HepG2 (cell line): ENCODE results near the gene IRS1. TPM values are rescaled to one million over a fixed set of nuclear protein-coding genes. Genes with fewer than 3 reads are reported as not detected.
A peak's percentile ranks its signal among the peaks of the same experiment; 100 is the strongest.

Experiments used
- AHDC1 ChIP-seq: sonication (generic); formaldehyde crosslinking; IDR thresholded peaks from 2 replicates; pipeline ENCODE4 v1.5.1; 2020; ENCODE audit warnings: mild to moderate bottlenecking, missing genetic modification reagents, borderline replicate concordance
- CHCHD3 ChIP-seq: sonication (generic); formaldehyde crosslinking; IDR thresholded peaks from 2 replicates; pipeline ENCODE4 v1.8.0; 2022; ENCODE audit warnings: mild to moderate bottlenecking, missing genetic modification reagents, moderate library complexity
- HBP1 ChIP-seq: IDR thresholded peaks from 2 replicates; pipeline ENCODE4 v1.6.1; 2016; ENCODE audit warnings: low read depth, control low read depth
- HNRNPLL ChIP-seq: fragments of 200-400 bp; formaldehyde crosslinking; IDR thresholded peaks from 2 replicates; pipeline ENCODE4 v1.6.1; 2017; ENCODE audit warnings: mild to moderate bottlenecking, low read depth, low read length; ENCODE audit not compliant: poor library complexity, severe bottlenecking
- JDP2 ChIP-seq: sonication (generic); formaldehyde crosslinking; IDR thresholded peaks from 2 replicates; pipeline ENCODE4 v1.8.1; 2022; ENCODE audit warnings: missing genetic modification reagents, borderline replicate concordance
- KAT7 ChIP-seq: IDR thresholded peaks from 2 replicates; pipeline ENCODE4 v1.6.1; 2018; ENCODE audit warnings: borderline replicate concordance, missing compliant biosample characterization
- KDM3A ChIP-seq: IDR thresholded peaks from 2 replicates; pipeline ENCODE4 v1.6.1; 2018; ENCODE audit warnings: low read depth, missing compliant biosample characterization
- KLF11 ChIP-seq: IDR thresholded peaks from 2 replicates; pipeline ENCODE4 v1.6.1; 2016; ENCODE audit warnings: missing compliant biosample characterization
- MIER3 ChIP-seq: IDR thresholded peaks from 2 replicates; pipeline ENCODE4 v1.6.1; 2016; ENCODE audit warnings: missing compliant biosample characterization, borderline replicate concordance
- MYNN ChIP-seq: sonication (generic); formaldehyde crosslinking; IDR thresholded peaks from 2 replicates; pipeline ENCODE4 v1.4.0; 2020; ENCODE audit warnings: mild to moderate bottlenecking, low read depth, missing genetic modification reagents
- RXRB ChIP-seq: IDR thresholded peaks from 2 replicates; pipeline ENCODE4 v1.6.1; 2016; ENCODE audit warnings: borderline replicate concordance, missing genetic modification reagents, missing compliant biosample characterization
- SMAD1 ChIP-seq: sonication (generic); formaldehyde crosslinking; IDR thresholded peaks from 2 replicates; pipeline ENCODE4 v1.4.0; 2020; ENCODE audit warnings: missing genetic modification reagents, low read depth, mild to moderate bottlenecking, borderline replicate concordance
- STAT5B ChIP-seq: sonication (generic); formaldehyde crosslinking; IDR thresholded peaks from 2 replicates; pipeline ENCODE4 v1.4.0; 2020; ENCODE audit warnings: missing genetic modification reagents
- ZBTB8A ChIP-seq: sonication (generic); formaldehyde crosslinking; IDR thresholded peaks from 2 replicates; pipeline ENCODE4 v1.4.0; 2020; ENCODE audit warnings: mild to moderate bottlenecking, low read depth, missing genetic modification reagents, borderline replicate concordance
- ZNF143 ChIP-seq: sonication (generic); formaldehyde crosslinking; IDR thresholded peaks from 2 replicates; pipeline ENCODE4 v1.4.0; 2020; ENCODE audit warnings: missing genetic modification reagents
- ZNF572 ChIP-seq: sonication (generic); formaldehyde crosslinking; IDR thresholded peaks from 2 replicates; pipeline ENCODE4 v1.5.1; 2020; ENCODE audit warnings: mild to moderate bottlenecking, missing genetic modification reagents
- ZNF775 ChIP-seq: sonication (generic); formaldehyde crosslinking; IDR thresholded peaks from 2 replicates; pipeline ENCODE4 v1.4.0; 2020; ENCODE audit warnings: missing genetic modification reagents, mild to moderate bottlenecking, moderate library complexity, borderline replicate concordance
- polyA plus RNA-seq, 8 experiments: library from polyadenylated mRNA; depleted of rRNA in 3 of 8; stranded (reverse) in 7 of 8; unstranded in 1 of 8; fragments of >200 nt; fragmentation: Illumina TruSeq in 4 of 8; extraction: Trizol in 4 of 8; gene quantifications; 2 replicates each; pipeline versions ENCODE4 v1.2.1 to v1.2.3, GENCODE V29; 2011 to 2016; ENCODE audit warnings: low read depth in 4 of 8, missing spikeins in 1 of 8, mixed read lengths in 1 of 8; ENCODE audit not compliant: insufficient read depth in 1 of 8
- total RNA-seq, 5 experiments: library from RNA; depleted of rRNA; stranded (reverse); fragments of >200 nt; fragmentation: Illumina TruSeq; extraction: Trizol; gene quantifications; 2 replicates each; pipeline ENCODE4 v1.2.3, GENCODE V29; 2016; ENCODE audit warnings: low read depth in 1 of 5
- TF ChIP-seq, protein P1 (sequence below): sonication (generic); formaldehyde crosslinking; IDR thresholded peaks from 2 replicates; pipeline ENCODE4 v1.4.0; 2020; ENCODE audit warnings: missing genetic modification reagents, borderline replicate concordance

The IRS1 gene
- total and polyA plus RNA-seq, 2 of the 13 experiments (the other 11 are each of a cell fraction or from before 2014, with no cell fraction given) = 8.7 to 9.0 TPM

- peak; percentile 99 for TF ChIP-seq AHDC1 (CRISPR knock-in tag)
- TF ChIP-seq ZBTB8A (CRISPR knock-in tag) = no peak
- TF ChIP-seq ZNF775 = 0 out of 2 replicates have a peak, but pooled peaks have one; percentile 81
- TF ChIP-seq JDP2 = 0 out of 2 replicates have a peak, but pooled peaks have one; percentile 7
- no peak for TF ChIP-seq HNRNPLL
- peak; percentile 49; the same call in 1 of the 2 replicates for TF ChIP-seq ZNF143 (CRISPR knock-in tag)
- 0 out of 2 replicates have a peak, but pooled peaks have one; percentile 35 for TF ChIP-seq KLF11 (CRISPR knock-in tag)
- TF ChIP-seq, protein P1, sequence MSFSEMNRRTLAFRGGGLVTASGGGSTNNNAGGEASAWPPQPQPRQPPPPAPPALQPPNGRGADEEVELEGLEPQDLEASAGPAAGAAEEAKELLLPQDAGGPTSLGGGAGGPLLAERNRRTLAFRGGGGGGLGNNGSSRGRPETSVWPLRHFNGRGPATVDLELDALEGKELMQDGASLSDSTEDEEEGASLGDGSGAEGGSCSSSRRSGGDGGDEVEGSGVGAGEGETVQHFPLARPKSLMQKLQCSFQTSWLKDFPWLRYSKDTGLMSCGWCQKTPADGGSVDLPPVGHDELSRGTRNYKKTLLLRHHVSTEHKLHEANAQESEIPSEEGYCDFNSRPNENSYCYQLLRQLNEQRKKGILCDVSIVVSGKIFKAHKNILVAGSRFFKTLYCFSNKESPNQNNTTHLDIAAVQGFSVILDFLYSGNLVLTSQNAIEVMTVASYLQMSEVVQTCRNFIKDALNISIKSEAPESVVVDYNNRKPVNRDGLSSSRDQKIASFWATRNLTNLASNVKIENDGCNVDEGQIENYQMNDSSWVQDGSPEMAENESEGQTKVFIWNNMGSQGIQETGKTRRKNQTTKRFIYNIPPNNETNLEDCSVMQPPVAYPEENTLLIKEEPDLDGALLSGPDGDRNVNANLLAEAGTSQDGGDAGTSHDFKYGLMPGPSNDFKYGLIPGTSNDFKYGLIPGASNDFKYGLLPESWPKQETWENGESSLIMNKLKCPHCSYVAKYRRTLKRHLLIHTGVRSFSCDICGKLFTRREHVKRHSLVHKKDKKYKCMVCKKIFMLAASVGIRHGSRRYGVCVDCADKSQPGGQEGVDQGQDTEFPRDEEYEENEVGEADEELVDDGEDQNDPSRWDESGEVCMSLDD = peak; percentile 93
- TF ChIP-seq SMAD1 (CRISPR knock-in tag) = peak; percentile 64; the same call in 1 of the 2 replicates
- TF ChIP-seq MIER3 (CRISPR knock-in tag) = peak; percentile 74; the same call in 1 of the 2 replicates
- no peak for TF ChIP-seq CHCHD3 (CRISPR knock-in tag)
- no peak; the same call in 1 of the 2 replicates for TF ChIP-seq HBP1 (CRISPR knock-in tag)
- peak; percentile 60; the same call in 1 of the 2 replicates for TF ChIP-seq KAT7 (CRISPR knock-in tag)
- TF ChIP-seq ZNF572 (CRISPR knock-in tag) = 0 out of 2 replicates have a peak, but pooled peaks have one; percentile 34
- TF ChIP-seq STAT5B = 0 out of 2 replicates have a peak, but pooled peaks have one; percentile 29
- peak; percentile 99 for TF ChIP-seq RXRB
- peak; percentile 49; the same call in 1 of the 2 replicates for TF ChIP-seq MYNN (CRISPR knock-in tag)
- TF ChIP-seq KDM3A (CRISPR knock-in tag) = peak; percentile 17; the same call in 1 of the 2 replicates
These were observed 638 bp upstream of the IRS1 start (continued) for GRCh38 chr2:226799976-226800940.
